A204.1 (cell line): ENCODE data around the gene FGFR1OP2.
A peak's percentile ranks its signal among the peaks of the same experiment; 100 is the strongest.
"Not testable (repeated sequence)": the region's sequence is repeated elsewhere in the genome, so short reads cannot be mapped to it uniquely, and the experiment has no call there.

Experiments
- FAIRE-seq: peaks from 2 replicates; lab custom pipeline; 2012; peaks lifted over from hg19 to GRCh38; lab: Jason Lieb, UNC

FGFR1OP2 gene

DNA sequence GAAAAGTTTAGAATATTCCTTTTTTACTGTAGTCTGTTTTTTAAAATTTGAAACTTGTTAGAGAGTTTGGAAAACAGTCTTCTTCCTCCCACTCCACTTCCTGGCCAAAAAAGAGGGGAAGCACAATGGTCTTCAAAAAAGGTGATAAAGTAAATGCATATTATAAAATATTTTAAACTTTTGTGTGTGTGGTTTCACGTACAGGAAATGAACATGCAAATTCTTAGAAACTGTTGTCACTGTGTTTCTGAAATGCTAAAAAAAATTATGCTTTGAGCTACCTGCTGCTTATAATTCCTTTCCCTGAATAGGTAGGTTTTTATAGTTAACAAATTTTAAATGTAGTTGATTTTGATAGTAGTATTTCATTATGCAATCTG lies 2.9 kb downstream of the FGFR1OP2 start:
- FAIRE-seq = no peak

DNA sequence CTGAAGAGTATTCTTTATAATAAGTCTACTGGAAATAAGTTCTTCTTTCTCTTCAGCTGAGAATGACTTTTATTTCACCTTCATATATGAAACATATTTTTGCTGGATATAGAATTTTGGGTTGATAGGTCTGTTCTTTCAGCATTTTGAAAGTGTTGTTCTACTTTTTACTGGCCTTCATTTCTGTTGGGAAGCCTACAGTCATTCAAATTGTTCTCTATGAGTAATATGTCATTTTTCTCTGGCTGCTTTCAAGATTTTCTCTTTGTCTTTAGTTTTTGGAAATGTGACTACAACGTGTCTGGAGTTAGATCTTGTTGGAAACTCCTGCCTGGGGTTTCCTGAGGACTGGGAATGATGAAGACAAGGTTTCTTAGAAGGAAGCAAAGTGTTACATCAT lies 10.0 kb downstream of the FGFR1OP2 start:
- FAIRE-seq = no peak

DNA sequence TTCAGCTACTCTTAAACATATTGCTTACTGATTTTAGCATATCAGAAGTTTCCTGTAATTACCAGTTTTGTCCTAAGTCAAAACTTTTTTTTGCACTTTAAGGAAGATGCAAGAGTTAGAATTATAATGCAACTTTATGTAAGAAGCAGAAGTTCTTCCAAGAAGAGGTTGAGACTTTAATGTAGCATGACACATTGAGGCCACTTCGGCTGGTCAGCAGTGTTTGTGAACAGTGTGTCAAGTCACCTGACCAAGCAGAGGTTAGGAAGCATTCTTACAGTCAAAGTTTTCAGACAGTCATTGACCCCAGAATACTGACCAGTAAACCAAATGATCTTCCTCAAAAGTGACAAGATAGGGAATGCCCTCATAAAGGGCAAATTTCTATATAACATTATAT lies 15.2 kb downstream of the FGFR1OP2 start:
- FAIRE-seq = no peak

DNA sequence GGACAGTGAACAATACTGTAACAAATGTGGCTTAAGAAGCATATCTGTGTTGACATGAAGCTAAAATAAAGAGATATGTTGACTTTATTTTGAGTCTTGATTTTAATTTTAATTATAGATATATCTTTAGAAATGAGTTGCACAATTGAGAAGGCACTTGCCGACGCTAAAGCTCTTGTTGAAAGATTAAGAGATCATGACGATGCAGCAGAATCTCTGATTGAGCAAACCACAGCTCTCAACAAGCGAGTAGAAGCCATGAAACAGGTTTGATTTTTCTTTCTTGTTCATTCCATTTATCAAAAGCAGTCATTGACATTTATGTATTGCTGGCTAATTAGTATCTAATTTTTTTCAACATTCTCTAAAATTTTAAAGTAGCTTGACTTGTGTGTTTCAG lies 15.8 kb downstream of the FGFR1OP2 start:
- no peak for FAIRE-seq

DNA sequence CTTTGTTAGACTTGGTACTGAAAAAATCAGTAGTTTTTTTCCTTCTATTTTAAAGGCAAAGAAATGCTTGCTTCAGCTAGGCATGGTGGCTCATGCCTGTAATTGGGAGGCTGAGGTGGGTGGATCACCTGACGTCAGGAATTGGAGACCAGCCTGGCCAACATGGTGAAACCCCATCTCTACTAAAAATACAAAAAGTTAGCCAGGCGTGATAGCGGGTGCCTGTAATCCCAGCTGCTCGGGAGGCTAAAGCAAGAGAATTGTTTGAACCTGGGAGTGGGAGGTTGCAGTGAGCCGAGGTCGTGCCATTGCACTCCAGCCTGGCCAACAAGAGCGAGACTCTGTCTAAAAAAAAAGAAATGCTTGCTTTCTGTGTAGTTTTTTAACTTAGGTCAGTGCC lies 23.1 kb downstream of the FGFR1OP2 start:
- not testable (repeated sequence) for FAIRE-seq

DNA sequence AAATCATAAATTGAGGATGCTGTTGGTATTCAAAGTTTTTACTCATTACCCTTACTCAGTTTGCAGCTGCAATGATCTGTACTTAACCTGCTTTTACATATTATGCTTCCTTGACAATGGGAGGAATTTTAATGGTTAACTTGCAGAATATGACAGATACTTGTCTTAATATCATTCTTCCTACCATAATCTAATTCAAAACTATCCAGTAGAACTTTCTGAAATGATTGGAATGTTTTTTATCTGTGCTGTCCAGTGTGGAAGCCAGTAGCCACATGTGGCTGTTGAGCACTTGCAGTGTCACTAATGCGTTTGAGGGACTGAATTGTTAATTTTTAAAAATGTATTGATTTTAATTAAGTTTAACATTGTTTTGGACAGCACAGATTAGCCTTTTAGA lies 23.5 kb downstream of the FGFR1OP2 start:
- no peak for FAIRE-seq

DNA sequence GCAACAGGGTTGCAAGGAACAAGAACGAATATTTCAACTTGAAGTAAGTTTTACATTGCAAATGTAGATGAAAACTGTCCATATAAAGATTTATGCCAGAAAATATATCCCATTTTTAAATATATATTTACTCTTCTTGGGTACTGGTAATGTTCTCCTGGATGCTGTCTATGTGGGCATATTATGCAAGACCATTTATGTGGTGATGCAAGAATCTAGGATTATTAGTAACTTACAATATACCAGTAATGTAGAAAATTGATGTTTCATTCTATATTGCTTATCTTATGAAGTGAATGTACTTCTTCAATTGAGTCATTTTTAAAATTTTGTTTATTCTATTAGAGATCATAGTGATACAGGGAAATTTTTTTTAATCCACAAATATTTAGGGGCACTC lies 25.1 kb downstream of the FGFR1OP2 start:
- FAIRE-seq = peak; percentile 30

DNA sequence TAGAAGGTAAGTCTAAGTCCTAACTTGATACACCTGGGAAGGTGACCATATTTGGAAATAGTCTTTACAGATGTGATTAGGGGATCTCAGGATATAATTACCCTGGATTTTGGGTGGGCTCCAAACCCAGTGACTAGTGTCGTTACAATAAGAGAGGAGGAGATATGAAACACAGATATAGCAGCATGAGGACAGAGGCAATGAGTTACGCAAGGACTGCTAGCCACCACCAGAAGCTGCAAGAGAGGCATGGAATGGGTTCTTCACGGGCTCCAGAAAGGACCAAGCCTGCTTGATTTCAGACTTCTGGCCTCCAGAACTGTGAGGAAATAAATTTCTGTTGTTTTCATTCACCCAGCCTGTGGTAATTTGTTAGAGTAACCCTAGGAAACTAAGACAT lies 28.6 kb downstream of the FGFR1OP2 start:
- FAIRE-seq = no peak

DNA sequence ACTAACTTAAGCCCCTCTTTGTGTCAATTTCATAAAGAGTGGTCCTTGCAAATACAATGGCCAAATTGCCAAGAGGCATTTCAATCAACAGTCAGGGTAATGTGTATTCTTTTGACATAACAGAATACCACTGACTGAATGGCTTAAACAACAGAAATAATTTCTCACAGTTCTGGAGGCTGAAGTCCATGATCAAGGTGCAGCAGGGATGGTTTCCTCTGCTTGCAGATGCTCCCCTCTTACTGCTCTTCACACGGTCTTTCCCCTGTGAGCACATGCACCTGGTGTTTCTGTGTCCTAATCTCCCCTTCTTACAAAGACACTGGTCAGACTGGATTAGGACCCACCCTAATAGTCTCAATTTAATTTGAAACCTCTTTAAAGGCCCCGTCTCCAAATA lies 31.9 kb downstream of the FGFR1OP2 start:
- no peak for FAIRE-seq

DNA sequence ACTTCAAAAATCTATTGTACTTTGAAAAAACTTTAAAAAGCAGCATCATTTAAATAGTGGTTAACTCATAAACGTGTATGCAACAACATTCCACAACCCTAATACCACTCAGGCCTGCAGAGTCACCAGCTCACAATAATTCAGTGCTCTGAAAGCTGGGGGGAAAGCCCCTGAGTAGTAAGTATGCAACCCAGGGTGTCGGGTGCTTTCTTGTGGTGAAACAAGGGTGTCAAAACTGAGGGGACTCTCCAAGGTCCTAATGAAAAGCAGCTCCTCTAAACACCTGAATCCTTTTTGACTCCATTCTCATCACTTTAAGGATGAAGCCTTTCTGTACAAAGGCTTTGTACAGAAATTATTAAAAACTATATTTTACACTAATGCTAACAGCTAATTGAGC lies 33.7 kb downstream of the FGFR1OP2 start:
- no peak for FAIRE-seq

DNA sequence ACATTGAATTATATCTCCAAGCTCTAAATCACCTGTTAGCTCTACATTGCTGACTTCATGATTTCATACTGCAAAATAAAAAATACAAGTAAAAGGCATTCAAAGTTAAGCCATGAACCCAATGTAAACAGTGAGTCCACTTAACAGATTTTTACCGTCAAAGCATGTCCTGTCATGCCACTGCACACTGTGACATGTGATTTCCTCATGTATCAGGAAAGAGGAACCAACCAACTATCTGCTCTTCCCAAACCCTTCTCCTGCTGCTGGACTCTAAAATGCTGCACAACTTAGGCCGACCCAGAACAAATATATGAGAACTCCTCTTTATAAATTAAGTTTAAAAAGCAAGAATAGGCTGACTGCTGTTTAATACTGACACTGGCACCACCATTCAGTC lies 38.4 kb downstream of the FGFR1OP2 start:
- no peak for FAIRE-seq

DNA sequence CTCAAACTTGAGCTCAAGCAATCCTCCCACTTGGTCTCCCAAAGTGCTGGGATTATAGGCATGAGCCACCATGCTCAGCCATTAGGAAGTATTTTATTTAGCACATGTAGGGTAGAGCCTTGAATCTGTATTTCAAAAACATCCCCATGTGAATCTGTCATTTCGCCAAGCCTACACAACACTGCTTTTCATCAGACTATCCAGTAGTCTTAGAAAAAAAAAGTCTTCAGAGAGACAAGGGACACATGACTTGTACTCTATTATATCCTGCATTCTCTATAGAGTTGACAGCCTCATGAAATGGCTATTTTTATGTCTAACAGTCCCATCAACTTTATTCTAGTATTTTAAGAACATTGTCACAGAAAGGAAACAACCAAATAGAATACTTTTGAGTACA lies 40.5 kb downstream of the FGFR1OP2 start:
- no peak for FAIRE-seq

DNA sequence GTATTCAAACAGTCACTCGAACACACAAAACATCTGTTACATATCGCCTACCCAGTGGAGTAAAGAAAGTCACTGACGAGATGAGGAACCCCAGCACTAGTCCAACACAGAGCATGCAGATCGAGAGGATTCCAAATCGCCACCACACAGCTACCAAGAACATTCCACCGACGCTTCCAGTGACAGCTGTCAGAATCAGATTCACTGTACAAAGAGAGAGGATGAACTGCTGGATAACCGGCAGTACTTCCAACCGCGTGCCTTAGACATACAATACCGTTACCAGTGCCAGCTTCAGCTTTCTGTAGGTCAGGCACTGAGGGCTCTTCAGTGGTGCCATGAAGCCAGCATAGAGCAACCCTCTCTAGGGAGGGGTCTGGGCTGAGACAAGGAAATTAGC lies 41.5 kb downstream of the FGFR1OP2 start:
- no peak for FAIRE-seq

DNA sequence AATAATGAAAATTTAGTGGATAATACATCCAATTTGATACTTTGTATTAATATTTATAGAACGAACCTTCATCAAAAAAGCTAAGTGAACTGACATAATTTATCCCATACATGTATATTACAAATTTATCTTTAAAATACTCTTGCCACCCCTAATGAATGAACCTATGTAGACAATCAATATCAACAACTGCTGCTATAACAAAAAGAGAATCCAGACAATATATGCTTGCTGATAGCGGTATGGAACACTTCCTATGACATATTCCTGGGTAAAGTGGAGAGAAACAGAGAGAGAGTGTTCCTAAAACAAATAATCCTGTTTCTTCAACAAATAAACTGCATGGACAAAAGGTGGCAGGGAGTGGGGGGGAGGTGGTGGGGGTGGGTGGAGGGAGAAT lies 44.6 kb downstream of the FGFR1OP2 start:
- FAIRE-seq = no peak

DNA sequence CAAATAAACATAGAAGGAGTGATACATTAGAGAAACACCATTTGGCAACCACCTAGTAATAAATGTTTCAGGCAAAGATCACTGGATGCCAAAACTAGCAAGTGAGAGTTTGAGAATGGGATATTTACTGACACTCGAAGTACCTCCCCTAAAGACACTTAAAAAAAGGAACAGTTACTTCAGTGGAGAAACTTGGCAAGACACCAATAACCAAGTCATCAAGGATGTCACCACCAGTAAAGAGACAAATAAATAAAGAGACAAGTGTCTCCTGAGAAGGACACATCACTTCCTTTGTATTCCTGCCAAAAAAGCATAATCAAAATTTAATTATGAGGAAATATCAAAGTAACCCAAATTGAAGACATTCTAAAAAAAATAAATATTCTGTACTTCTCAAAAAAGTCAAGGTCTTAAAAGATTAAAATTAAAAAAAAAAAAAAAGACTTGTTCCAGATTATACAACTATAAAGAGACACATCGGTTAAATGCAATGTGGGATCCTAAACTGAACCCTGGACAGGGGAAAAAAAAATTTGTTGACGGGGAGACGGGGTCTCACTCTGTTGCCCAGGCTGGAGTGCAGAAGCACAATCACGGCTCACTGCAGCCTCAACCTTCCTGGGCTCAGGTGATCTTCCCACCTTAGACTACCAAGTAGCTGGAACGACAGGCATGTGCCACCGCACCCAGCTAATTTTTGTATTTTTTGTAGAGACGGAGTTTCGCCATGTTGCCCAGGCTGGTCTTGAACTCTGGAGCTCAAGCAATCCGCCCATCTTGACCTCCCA lies 49.6 kb downstream of the FGFR1OP2 start:
- FAIRE-seq = no peak

DNA sequence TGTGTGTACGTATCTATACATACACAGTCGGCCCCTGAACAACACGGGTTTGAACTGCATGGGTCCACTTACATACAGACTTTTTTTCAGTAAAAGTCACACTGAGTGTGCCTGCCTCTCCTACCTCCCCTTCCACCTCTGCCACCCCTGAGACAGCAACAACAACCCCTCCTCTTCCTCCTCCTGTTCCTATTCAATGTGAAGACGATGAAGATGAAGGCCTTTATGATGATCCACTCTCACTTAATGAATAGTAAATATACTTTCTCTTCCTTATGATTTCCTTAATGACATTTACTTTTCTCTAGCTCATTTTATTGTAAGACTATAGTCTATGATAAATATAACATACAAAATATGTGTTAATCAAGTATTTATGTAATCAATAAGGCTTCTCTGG lies 50.4 kb downstream of the FGFR1OP2 start:
- FAIRE-seq = no peak

DNA sequence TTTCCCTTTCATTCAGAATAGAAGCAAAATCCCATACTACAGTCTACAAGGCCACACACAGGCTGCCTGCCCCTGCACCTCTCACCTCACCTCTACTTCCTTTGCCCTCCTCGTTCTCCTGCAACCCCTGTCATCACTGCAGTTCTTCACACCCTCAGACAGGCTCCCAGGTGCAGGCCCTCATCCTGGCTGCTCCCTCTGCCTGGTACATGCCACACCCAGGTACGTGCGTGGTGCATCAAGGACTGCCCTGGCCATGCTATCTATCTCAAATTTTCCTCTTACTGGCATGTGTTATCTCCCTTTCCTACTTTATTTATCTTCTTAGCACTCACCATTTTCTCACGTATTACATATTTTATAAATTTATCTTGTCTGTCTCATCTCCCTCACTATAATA lies 51.6 kb downstream of the FGFR1OP2 start:
- FAIRE-seq = no peak

DNA sequence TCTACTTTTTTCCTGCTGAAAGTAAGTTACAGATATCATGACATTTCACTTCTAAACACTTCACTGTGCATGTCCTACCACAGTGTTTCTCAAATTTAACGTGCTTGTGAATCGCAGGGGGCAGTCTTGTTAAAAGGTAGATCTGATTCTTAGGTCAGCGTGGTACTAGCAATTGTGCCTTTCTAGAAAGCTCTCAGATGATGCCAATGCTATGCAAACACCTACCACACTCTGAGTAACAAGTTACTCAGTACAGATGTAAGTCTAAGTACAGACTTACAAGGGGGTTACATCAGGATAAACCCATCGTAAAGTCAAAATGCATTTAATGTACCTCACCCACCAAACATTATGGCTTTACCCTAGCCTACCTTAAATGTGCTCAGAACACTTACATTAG lies 53.6 kb downstream of the FGFR1OP2 start:
- FAIRE-seq = no peak

DNA sequence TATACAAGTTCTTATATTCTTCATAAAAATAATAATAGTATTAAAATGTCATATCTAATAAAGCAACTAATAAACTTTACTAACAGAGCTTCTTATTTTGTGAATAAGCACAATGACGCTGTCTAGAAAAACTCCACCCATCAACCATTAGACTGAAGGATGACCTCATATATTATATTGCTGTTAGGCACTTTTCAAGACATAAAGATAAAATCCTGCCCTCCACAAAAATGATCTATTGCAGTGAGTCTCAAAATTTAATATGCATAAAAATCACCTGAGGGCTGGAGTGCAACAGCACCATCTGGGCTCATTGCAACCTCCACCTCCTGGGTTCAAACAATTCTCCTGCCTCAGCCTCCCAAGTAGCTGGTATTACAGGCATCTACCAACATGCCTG lies 55.8 kb downstream of the FGFR1OP2 start:
- FAIRE-seq = no peak

DNA sequence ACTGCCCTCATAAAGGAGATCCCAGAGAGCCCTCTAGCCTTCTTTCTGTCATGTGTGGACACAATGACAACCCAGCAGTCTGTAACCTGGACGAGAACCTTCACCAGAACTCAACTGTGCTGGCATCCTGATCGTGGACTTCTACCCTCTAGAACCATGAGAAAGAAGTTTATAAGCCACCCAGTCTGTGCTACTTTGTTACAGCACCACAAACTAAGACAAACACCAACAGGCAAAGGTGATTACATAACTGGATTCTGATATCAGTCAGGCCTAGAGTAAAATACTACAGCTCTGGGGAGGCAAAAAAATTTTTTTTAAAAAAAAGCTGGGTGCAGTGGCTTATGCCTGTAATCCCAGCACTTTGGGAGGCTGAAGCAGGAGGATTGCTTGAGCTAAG lies 57.4 kb downstream of the FGFR1OP2 start:
- FAIRE-seq = no peak

DNA sequence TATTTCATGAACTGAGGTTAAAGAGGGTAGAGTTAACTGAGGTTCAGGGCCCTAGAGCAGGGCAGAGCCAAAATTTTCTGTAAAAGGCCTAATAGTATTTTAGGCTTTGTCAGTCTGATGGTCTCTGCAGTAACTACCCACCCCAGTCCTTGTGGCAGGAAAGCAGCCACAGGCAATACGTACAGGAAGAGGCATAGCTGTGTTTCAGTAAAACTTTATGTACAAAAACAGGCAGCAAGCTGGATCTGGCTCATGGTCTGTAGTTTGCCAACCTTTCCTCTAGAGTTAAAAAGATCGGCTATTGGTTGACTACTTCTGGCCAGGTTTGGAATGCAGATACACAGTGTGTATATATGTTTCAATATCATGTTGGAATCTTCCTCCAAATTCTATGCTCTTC lies 58.7 kb downstream of the FGFR1OP2 start:
- no peak for FAIRE-seq

DNA sequence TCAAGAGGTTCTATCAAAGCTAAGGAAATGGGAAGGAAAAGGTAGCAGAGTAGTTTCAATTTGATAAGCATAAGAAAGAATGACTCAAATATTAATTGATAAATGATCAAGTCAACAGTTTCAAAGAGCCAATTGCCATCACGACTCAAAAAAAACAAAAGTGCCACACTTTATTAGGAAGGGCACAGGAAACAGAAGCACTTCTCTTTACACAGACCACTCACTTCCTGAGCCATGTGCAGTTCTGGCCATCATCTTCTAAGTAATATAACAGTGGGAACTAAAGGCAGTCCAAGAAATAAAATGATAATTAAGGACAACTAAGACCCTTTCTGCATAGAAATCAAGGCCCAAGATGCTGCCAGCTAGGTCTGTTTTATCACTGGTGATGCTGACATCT lies 62.7 kb downstream of the FGFR1OP2 start:
- no peak for FAIRE-seq

DNA sequence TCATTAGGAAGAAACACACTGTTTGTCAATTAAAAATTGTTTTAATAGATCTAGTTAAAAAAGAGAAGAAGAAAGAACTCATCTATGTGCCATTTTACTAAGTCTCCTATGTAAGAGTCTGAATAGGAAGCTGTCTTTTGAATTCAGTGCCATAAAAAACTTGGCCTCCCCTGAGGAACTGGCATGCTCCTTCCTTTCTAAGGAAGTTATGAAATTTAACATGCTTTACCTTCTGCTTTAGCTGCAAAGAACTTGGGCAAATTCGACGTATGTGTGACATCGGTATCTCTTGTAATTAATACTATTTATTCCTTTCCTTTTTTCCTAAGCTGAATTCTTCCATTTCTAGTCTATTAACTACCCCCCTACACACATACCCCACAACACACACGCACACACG lies 63.4 kb downstream of the FGFR1OP2 start:
- no peak for FAIRE-seq

DNA sequence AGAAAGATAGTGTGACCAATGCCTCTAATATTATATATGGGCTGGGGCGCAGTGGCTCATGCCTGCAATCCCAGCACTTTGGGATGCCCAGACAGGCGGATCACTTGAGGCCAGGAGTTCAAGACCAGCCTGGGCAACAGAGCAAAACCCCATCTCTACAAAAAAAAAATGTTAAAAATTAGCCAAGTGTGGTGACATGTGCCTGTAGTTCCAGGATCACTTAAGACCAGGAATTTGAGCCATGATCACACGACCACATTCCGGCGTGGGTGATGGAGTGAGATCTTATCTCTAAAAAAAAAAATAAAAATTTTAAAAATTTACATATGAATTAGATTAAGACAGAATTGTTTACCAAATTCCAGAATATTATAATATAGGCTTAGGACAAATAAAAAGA lies 63.9 kb downstream of the FGFR1OP2 start:
- no peak for FAIRE-seq
